HG03095 (cell line): Measurements from ENCODE around the gene LAMB1.

Source experiments
- ATAC-seq: cut with Tn5 transposase; IDR thresholded peaks from one replicate; pipeline ENCODE4 v1.9.1; 2021; ENCODE audit warnings: moderate library complexity; ENCODE audit not compliant: unreplicated experiment

LAMB1 gene

DNA sequence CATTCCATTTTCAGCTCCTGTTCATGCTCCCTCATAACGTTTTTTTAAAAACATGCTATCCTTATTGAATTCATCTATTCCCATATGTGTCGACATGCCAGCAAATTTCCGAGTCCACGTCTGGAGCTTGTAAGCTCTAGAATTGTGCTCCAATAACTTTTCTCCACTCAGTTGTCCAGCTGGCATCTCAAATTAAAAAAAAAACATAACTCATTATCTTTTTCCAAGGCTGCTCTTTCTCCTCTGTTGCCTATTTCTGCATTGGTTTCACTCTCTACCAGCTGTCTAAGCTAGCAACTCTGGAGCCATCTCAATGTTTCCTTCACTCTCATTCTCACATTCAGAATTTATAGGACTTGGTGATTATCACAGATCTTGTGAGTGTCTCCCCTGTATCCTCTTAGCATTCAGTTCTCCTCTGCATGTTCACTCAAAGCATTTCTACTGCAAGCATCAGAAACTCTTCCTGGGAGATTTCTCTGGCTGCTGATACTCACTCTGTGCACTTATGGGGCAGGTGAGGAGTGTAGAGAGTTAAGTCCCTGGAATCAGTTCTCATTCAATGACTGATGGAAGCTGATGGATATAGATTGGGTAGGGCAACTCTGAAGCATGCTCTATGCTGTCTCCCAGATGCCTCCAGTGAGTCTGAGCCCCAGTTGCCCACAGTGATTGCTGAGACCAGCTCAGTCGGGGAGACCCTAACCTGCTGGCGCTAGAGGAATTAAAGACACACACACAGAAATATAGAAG, 118.7 kb downstream of the LAMB1 start:
- ATAC-seq, result no peak

DNA sequence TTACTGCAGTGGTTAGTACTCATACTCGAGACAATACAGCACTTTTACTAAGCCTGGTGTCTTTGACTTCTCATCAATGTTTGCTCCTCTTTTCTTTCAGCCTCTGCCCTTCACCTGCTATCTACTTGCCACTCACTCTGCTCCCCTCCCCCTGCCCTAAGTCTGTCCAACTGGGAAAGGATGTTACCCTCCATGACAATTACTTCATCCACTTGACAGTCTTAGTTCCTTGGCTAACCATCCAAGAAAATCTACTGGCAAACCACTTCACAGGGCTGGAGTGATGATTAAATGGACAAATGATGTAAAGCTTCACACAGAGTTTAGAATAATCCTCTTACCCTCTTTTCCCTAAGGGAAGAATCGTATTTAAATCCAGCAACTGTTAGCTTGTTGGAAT, 120.2 kb downstream of the LAMB1 start:
- ATAC-seq, result no peak

- ATAC-seq, result peak; percentile 62
Measured at GRCh38 chr7:107879400-107880035, 123.4 kb downstream of the LAMB1 start.

GRCh38 chr7:107878636-107879035, 124.3 kb downstream of the LAMB1 start:
- ATAC-seq, result no peak

- ATAC-seq, result no peak
Measured at GRCh38 chr7:107877731-107878382, 125.1 kb downstream of the LAMB1 start.

GRCh38 chr7:107876916-107877315, 126.0 kb downstream of the LAMB1 start:
- no peak for ATAC-seq

DNA sequence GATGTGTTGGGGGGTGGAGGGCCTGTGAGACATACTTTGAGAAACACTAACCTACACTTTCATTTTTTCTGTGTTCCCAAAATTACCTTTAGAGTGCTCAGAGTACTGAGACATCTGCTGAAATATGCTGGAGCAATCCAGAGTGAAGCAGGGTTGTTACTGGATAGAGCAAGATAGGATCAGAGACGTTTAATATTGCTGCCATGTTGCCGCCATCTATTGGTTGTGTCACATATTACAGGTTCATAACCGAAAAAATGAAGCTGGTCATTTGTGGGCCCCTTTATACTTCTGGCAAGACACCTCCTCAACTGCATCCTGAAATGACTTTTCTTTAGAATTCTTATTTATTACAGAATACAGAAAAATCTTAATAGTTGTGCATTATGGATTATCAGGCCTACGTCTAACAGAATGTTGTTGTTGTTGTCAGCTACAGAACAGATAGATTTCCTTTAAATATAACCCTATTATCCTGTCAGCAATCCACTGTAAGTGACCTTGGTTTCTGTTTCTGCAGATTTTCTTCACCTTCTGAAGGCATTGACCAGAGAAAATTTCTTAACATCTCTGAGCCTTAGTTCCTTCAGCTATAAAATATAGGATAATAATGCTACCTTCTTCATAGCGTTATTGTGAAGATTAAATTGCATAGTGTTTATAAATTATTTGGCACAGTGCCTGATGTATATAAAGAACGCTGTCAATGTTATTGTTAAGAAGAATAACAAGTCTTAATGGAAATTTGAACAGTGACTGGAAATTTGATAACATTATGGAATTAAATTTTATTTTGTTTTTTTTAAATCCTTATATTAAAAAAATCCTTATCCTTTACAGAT, 128.1 kb downstream of the LAMB1 start:
- peak; percentile 78 for ATAC-seq

- no peak for ATAC-seq
Measured at GRCh38 chr7:107874111-107874510, 128.8 kb downstream of the LAMB1 start.
